NCI-H128 (cell line): ENCODE results near the gene COL28A1.
"Not testable (repeated sequence)": the region's sequence is repeated elsewhere in the genome, so short reads cannot be mapped to it uniquely, and the experiment has no call there.

Source experiments
- DNase-seq: peaks from one replicate; lab custom pipeline; 2025; ENCODE audit not compliant: unreplicated experiment; lab: John Stamatoyannopoulos, UW

COL28A1 gene

DNA sequence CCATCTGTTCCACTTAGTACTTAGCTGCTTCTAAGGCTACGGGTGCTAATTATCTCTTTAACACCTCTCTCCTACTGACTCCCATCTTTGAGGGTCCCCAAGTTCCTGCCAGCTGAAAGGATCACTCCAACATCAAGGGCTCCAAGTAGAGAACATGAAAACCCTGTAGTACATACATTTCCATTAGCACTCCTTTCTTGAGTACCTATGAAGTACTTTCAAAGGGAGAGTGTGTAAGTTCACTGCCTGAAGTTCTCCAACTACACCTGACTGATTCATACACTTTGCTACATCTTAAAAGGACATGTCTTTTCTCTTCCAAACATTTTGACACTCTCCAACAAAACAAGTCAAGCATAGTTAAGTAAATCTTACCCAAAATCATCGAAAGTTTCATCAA lies 113.8 kb downstream of the COL28A1 start:
- DNase-seq: no peak

GRCh38 chr7:7418997-7419396 lies 116.7 kb downstream of the COL28A1 start:
- DNase-seq: no peak

DNA sequence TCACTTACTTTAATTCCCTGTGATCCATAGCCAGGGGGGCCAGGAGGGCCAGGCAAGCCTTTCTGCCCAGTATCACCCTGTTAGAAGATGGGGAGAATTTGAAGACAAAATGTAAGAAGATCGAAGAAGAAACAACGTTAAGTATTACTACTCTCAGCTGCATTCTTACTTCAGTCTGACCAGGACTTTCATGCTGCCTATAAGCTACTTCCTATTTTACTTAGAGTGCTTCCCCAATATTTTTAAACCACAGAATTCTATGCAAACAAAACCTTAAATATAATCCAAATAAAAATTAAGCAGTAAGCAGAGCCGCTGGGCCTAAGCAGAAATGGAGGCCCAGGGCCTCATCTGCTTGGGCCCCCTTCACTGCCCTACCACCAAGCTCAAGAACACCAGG lies 117.8 kb downstream of the COL28A1 start:
- no peak for DNase-seq

DNA sequence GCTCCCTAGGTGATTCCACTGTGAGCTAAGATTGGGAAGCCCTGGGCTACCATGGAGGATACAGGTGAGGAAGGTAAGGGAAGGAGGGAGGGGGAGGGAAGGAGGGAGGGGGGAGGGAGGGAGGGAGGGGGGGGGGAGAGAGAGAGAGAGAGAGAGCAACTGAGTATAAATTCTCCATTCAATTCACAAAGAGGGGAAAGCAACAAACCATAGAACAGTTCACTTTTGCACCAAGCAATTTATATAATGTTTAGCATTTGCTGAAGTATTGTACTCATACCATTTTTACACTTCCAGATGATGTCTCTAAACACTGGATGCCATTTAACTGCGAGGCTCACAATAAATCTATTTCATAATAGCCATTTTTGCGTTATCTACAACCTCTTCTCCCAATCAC lies 118.3 kb downstream of the COL28A1 start:
- DNase-seq: no peak

DNA sequence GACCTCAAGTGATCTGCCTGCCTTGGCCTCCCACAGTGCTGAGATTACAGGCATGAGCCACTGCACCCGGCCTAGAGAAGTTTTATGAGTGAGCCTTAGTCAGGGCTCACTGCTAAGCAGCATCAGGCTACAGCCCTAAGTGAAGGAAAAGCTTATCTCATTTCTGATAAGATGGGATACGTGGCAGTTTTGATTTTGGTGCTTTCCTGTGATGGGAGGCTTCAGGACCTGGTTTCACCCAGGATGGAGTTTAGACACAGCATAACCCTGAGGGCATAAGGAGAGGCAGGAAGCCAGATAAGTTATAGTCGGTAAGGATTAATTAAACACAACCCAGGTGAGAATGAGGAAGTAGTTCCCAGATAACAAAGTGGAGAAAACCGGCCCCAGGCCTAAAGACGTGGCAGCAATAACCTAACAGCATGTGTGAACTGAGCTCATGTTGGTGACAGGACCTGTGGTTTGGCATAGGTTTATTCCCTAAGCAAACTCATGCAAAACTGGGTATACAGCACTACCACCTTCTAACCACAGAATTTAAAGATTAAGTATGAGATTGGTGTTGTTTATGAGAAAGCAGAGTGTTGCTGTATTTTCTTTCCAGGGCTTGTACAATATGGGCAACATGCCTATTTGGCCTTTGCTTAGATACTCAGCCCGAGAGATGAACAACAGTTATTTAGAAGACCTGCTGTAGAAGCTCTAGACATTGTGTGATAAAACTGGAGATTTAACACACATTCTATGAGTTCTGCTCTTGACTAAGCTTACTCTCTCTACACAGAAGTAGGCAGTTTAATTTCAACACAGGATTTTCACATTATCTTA lies 119.4 kb downstream of the COL28A1 start:
- no peak for DNase-seq

DNA sequence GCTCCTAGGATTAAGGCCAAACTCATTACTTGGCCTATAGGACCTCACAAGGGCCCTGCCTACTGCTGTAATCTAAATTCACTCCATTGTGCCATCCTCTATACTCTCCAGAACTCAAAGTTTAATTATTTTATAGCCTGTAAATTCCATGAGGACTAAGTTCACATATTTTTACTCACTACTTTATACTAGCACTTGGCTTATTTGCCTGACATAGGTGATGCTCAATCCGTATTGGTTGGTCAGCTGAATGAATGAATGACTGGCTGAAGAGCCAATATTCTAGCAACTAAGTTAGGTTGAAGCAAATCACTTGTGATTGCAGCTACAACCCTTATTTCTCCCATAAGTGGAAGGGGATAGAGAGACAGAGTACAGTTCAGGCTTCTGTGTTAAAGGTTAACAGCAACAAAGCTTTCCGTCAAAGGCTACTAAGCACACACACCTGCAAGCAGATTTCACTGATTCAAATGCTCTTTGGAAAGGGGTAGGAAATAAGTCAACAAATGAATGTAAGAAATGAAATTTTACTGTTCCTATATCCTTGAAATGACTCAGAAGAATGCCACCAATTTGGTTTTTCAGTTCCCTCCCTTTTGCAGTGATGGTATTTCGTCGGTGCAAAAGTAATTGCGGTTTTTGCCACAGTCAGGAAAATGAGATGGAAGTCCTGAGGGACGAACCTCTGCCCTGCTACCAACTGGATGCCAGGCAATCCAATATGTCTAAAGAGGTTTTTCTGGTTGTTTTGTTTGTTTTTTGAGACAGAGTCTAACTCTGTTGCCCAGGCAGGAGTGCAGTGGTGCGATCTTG lies 120.7 kb downstream of the COL28A1 start:
- DNase-seq: no peak

- no peak for DNase-seq
Observed at GRCh38 chr7:7408001-7408770, 127.5 kb downstream of the COL28A1 start.

DNA sequence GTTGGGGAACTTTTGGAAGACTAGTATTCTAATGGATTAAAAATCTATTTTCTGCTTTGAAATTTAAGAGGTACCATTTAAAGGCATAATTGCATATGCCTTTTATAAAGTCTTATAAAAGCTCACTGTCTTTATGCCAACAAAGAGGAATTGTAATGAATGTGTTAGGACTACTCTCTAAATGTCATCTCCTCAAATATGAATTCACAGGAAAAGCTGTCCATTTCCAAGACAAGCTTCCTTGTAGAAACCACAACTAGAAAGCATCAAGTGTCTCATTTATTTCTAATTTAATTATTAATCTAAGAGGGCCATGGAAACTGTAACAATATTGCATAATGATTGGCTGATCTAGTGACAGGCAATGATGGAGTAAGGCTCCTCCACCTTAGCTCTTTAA lies 130.2 kb downstream of the COL28A1 start:
- DNase-seq: no peak

- DNase-seq: no peak
Observed at GRCh38 chr7:7399707-7400106, 136.0 kb downstream of the COL28A1 start.

DNA sequence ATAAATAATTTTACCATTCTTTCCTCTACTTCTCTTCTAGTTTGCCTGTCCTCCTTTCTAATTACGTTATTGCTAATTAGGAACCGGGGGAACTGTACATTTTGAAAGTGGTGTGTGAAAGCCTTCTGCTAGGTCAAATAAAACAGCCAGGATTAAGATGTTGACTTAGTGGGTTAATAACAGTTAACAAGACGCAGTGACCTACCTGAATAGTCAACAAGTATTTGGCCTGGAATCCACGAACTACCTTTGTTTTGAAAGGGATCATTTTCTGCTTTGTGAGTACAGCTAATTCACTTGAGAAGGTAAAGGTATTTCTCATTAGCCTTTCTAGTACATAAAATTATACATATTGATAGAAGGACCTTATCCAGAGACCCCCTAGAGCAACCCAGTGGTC lies 139.9 kb downstream of the COL28A1 start:
- DNase-seq: no peak

DNA sequence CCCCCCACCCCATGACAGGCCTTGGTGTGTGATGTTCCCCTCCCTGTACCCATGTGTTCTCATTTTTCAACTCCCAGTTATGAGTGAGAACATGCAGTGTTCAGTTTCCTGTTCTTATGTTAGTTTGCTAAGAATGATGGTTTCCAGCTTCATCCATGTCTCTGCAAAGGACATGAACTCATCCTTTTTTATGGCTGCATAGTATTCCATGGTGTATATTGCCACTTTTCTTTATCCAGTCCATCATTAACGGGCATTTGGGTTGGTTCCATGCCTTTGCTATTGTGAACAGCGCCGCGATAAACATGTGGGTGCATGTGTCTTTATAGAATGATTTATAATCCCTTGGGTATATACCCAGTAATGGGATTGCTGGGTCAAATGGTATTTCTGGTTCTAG lies 147.5 kb downstream of the COL28A1 start:
- not testable (repeated sequence) for DNase-seq

- no peak for DNase-seq
Observed at GRCh38 chr7:7385421-7385820, 150.3 kb downstream of the COL28A1 start.

GRCh38 chr7:7384228-7384627 lies 151.4 kb downstream of the COL28A1 start:
- DNase-seq: no peak

DNA sequence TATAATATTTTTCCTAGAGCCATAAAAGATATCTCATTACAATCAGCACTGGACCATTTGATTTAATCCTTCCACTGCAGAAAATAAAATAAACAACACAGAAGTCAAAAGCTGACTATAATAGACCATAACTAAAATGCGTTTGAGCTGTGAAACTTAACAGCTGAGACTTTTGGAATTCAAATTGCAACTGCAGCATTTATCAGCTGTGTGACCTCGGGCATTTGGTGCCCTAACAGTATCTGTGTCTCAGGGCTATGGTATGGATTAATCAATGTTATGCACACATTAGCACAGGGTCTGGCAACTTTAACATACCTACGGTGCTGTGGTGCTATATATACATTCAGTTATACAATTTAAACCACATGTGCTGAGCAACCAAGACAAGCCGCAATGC lies 160.1 kb downstream of the COL28A1 start:
- DNase-seq: no peak

DNA sequence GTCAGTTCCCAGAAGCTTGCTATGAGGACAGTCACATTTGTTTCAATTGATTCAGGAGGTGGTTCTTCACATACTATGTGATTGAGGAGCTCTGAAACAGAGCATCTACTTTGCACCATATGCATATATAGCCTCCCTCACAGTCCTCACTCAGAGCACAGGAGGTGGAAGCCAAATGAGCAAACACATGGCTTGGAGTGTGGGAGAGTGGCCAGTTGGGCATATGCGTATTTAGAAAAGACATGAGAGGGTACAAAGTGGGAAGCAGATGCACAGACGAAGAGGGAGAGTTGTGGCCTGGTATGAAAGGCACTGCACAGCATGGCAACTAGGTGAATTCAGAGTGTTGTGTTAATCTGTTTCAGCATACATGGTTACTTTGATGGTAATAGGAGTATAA lies 165.6 kb downstream of the COL28A1 start:
- DNase-seq: no peak

- DNase-seq: no peak
Observed at GRCh38 chr7:7369134-7369533, 166.5 kb downstream of the COL28A1 start.

- no peak for DNase-seq
Observed at GRCh38 chr7:7354674-7355073, 181.0 kb downstream of the COL28A1 start.

GRCh38 chr7:7352845-7353244 lies 182.8 kb downstream of the COL28A1 start:
- DNase-seq: no peak

GRCh38 chr7:7351832-7352231 lies 183.8 kb downstream of the COL28A1 start:
- DNase-seq: no peak

- DNase-seq: no peak
Observed at GRCh38 chr7:7351156-7351555, 184.5 kb downstream of the COL28A1 start.

DNA sequence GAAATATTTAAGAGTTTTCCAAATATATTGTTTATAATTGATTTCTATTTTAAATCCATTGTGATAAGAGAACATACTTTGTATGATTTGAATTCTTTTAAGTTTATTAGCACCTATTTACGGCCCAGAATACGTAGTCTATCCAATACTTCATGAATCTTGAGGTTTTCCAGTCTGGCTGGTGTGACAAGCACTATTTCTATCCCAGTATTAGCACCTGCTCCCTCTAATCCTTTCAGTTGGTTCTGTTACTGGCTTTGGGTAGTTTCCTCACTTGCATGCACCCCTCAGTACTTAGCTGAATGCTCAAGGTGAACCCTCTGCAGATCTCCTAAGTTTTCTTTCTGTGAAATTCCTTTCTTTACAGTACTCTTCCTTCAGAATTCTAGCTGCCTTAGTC lies 186.5 kb downstream of the COL28A1 start:
- DNase-seq: no peak

- DNase-seq: no peak
Observed at GRCh38 chr7:7347045-7347444, 188.6 kb downstream of the COL28A1 start.
